Suprapubic skin (tissue), 4 donors: ENCODE measurements around the gene C2orf68. TPM values are rescaled to one million over a fixed set of nuclear protein-coding genes. Genes with fewer than 3 reads are reported as not detected.
"Not testable (repeated sequence)": the region's sequence is repeated elsewhere in the genome, so short reads cannot be mapped to it uniquely, and the experiment has no call there.

ENCODE experiments used
- DNase-seq, 2 donors: peaks; one replicate each; pipeline ENCODE4 v3.0.0-alpha.2; 2019; ENCODE audit warnings: low spot score in 2 of 2
- H3K27ac ChIP-seq: fragments of 200-600 bp; sonication (generic); one replicate; pipeline ENCODE4 v1.5.1; 2019
- H3K27me3 ChIP-seq: fragments of 200-600 bp; sonication (generic); one replicate; pipeline ENCODE4 v1.5.1; 2019
- H3K36me3 ChIP-seq: fragments of 200-600 bp; sonication (generic); one replicate; pipeline ENCODE4 v1.5.1; 2019
- H3K4me1 ChIP-seq: fragments of 200-600 bp; sonication (generic); one replicate; pipeline ENCODE4 v1.5.1; 2019
- H3K4me3 ChIP-seq: fragments of 200-600 bp; sonication (generic); one replicate; pipeline ENCODE4 v1.5.1; 2019; ENCODE audit warnings: mild to moderate bottlenecking
- H3K9me3 ChIP-seq: fragments of 200-600 bp; sonication (generic); one replicate; pipeline ENCODE4 v1.5.1; 2019
- CTCF ChIP-seq, 2 donors: fragments of 200-600 bp in 1 of 2; fragments of 450-650 bp in 1 of 2; sonication (generic) in 1 of 2; IDR thresholded peaks; one replicate each; pipeline ENCODE4 v1.5.1; 2016 to 2019; ENCODE audit warnings: antibody characterized with exemption in 2 of 2, mild to moderate bottlenecking in 1 of 2, moderate library complexity in 1 of 2
- EP300 ChIP-seq: sonication (generic); formaldehyde crosslinking; IDR thresholded peaks from one replicate; pipeline ENCODE4 v1.6.1; 2017; ENCODE audit warnings: antibody characterized with exemption
- POLR2A ChIP-seq, 2 donors: fragments of 450-650 bp; IDR thresholded peaks; one replicate each; pipeline ENCODE4 v1.6.1; 2017; ENCODE audit warnings: antibody characterized with exemption in 2 of 2, mild to moderate bottlenecking in 2 of 2, moderate library complexity in 2 of 2
- POLR2AphosphoS5 ChIP-seq, 3 donors: sonication (generic); formaldehyde crosslinking; IDR thresholded peaks; one replicate each; pipeline ENCODE4 v1.6.1; 2017; ENCODE audit warnings: antibody characterized with exemption in 3 of 3
- WGBS: methylation state at CpG from one replicate; pipeline ENCODE4 v1.1.5; 2018; 5-methylcytosine and 5-hydroxymethylcytosine counted together
- total RNA-seq, 4 donors: library from RNA; depleted of rRNA; stranded (reverse); fragments of >200 nt; gene quantifications; one replicate each; pipeline ENCODE4 v1.1.0, GENCODE V29; 2016

Gene C2orf68
- total RNA-seq, 4 donors from 2014 or later = 15.8 to 28.1 (median 18.3) TPM

DNA sequence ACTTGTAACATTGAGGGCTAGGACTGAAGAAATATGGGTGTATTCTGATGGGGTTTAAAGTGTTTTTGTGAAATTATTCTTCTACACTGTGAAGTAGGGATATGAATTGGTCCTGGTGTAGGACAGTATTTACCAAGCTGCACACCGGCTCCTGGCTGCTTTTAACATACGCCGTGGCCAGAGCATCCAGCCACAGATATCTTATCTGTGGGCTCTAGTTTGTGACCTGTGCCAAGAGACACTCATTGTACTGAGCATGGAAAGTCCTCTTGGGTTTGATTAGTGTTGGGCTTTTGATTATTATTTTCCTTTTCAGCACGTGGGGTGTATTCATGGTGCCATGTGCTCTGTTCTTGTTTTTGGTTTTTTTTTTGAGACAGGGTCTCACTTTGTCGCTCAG lies 12.1 kb upstream of the C2orf68 start:
- Histone ChIP-seq H3K9me3 (no peaks in the 10 kb centered on the region), H3K4me3 (no peak overlapping the region), H3K4me1 (peaks cover 6% of the 10 kb centered on the region), H3K36me3 (peaks cover 87% of the 10 kb centered on the region), H3K27ac (no peak overlapping the region), H3K27me3 (no peaks in the 10 kb centered on the region)
- 86% methylated on average over 5 of the region's 5 CpGs for WGBS
- TF ChIP-seq CTCF (IDR thresholded peaks at IDR 0.05) (no peak), POLR2AphosphoS5 (IDR thresholded peaks at IDR 0.05) (no peak), POLR2A (IDR thresholded peaks at IDR 0.05) (no peak), EP300 (no peak)
- DNase-seq = peak in 1 of 2 donors; percentile 9

- WGBS = 100% methylated on average over 1 of the region's 1 CpG
- no peak overlapping the region for H3K4me3 ChIP-seq
- peaks cover 24% of the 10 kb centered on the region for H3K4me1 ChIP-seq
- no peak for TF ChIP-seq POLR2A (IDR thresholded peaks at IDR 0.05)
- TF ChIP-seq CTCF (IDR thresholded peaks at IDR 0.05) = no peak
- H3K9me3 ChIP-seq = no peaks in the 10 kb centered on the region
- no peak overlapping the region for H3K27ac ChIP-seq
- peaks cover 60% of the 10 kb centered on the region for H3K36me3 ChIP-seq
- peak in 1 of 2 donors; percentile 6 for DNase-seq
- no peaks in the 10 kb centered on the region for H3K27me3 ChIP-seq
These were observed 9.5 kb upstream of the C2orf68 start for GRCh38 chr2:85621338-85621737.

DNA sequence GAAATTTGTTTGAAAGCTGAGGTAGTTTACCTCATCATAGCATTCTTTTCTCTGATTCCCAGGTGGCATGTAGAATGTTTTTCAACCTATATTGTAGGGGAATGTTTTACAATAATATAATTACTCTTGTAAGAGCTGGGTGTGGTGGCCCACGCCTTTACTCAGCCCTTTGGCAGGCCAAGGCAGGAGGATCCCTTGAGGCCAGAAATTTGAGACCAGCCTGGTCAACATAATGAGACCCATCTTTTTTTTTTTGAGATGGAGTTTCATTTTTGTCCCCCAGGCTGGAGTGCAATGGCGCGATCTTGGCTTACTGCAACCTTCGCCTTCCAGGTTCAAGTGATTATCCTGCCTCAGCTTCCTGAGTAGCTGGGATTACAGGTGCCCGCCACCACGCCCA lies 7.8 kb upstream of the C2orf68 start:
- Histone ChIP-seq H3K27me3 (no peaks in the 10 kb centered on the region), H3K9me3 (no peaks in the 10 kb centered on the region), H3K4me1 (peaks cover 28% of the 10 kb centered on the region), H3K27ac (no peak overlapping the region), H3K36me3 (peaks cover 43% of the 10 kb centered on the region), H3K4me3 (no peak overlapping the region)
- peak in 1 of 2 donors; percentile 17 for DNase-seq
- WGBS = 79% methylated on average over 6 of the region's 6 CpGs
- TF ChIP-seq EP300 = no peak
- TF ChIP-seq POLR2A (IDR thresholded peaks at IDR 0.05) = no peak
- TF ChIP-seq CTCF (IDR thresholded peaks at IDR 0.05) = no peak
- TF ChIP-seq POLR2AphosphoS5 (IDR thresholded peaks at IDR 0.05) = no peak

DNA sequence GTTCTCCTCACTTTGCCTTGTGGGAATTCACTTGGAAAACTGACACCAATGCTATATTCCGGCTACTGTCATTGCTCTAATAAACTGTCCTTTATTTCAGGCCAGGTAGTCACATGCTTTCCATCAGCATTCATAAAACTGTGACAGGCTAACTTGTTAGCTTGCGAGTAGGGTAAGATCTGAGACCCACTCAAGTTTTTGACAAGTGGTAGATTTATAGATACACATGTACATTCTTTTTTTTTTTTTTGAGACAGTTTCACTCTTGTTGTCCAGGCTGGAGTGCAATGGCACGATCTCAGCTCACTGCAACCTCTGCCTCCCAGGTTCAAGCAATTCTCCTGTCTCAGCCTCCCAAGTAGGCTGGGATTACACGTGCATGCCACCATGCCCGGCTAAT lies 5.9 kb upstream of the C2orf68 start:
- not testable (repeated sequence) for H3K4me3 ChIP-seq, H3K27me3 ChIP-seq, H3K9me3 ChIP-seq, H3K27ac ChIP-seq, DNase-seq
- 94% methylated on average over 5 of the region's 5 CpGs for WGBS
- H3K36me3 ChIP-seq = peaks cover 26% of the 10 kb centered on the region
- peaks cover 28% of the 10 kb centered on the region for H3K4me1 ChIP-seq

DNA sequence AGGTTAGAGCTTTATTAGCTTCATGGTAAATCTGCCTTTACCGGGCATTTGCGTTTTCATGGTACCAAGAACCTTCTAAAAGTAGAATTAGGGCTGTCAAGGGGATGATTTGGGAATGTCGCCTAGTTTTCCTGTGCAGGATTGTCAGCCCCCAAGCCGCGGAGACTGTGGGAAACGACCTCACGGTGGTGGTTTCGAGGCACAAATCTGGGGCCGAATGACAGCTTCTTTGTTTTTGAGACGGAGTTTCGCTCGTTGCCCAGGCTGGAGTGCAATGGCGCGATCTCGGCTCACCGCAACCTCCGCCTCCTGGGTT lies 3.5 kb upstream of the C2orf68 start:
- 81% methylated on average over 13 of the region's 17 CpGs for WGBS
- TF ChIP-seq EP300 = no peak
- Histone ChIP-seq H3K4me3 (peak overlapping the region; percentile 79), H3K27ac (no peak overlapping the region), H3K4me1 (peaks cover 43% of the 10 kb centered on the region), H3K36me3 (peaks cover 3% of the 10 kb centered on the region), H3K27me3 (no peaks in the 10 kb centered on the region), H3K9me3 (no peaks in the 10 kb centered on the region)
- no peak for DNase-seq

DNA sequence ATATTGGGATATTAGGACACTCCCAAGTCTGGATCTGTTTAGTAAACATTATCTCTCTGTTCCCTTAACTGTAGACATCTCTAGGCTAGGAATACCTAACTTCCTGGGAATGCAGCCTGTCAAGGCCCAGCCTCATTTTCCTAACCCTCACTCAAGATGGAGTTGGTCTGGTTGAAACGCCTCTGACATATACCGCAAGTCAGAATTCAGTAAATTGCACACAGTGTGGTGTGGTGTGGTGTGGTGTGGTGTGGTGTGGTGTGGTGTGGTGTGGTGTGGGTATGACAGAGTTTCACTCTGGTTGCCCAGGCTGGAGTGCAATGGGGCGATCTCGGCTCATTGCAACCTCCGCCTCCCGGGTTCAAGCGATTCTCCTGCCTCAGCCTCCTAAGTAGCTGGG lies 2.9 kb upstream of the C2orf68 start:
- H3K9me3 ChIP-seq, DNase-seq, H3K4me3 ChIP-seq, H3K27ac ChIP-seq, H3K27me3 ChIP-seq, H3K36me3 ChIP-seq: not testable (repeated sequence)
- peaks cover 49% of the 10 kb centered on the region for H3K4me1 ChIP-seq
- 89% methylated on average over 7 of the region's 7 CpGs for whole genome bisulfite sequencing

DNA sequence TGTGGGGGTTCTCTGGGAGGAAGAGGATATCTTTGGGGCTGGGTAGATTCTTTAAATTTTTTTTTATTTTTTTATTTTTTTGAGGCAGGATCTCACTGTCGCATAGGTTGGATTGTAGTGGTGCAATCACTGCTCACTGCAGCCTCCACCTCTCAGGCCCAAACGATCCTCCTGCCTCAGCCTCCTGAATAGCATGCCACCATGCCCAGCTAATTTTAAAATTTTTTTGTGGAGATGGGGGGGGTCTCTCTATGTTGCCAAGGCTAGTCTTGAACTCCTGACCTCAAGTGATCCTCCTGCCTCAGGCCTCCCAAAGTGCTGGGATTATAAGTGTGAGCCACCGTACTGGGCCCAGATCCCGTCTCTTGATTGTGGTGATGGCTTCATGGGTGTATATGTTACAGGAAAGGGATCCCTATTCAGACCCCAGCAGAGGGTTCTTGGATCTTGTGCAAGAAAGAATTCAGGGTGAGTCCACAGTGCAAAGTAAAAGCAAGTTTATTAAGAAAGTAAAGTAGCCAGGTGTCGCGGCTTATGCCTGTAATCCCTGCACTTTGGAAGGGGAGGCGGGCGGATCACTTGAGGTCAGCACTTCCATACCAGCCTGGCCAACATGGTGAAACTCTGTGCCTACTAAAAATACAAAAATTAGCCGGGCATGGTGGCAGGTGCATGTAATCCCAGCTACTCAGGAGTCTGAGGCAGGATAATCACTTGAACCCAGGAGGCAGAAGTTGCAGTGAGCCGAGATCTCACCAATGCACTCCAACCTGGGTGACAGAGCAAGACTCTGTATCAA lies 2.0 kb upstream of the C2orf68 start:
- DNase-seq = no peak
- no peak overlapping the region for H3K27ac ChIP-seq
- H3K9me3 ChIP-seq = no peaks in the 10 kb centered on the region
- peaks cover 8% of the 10 kb centered on the region for H3K36me3 ChIP-seq
- no peak overlapping the region for H3K4me3 ChIP-seq
- H3K27me3 ChIP-seq = no peaks in the 10 kb centered on the region
- no peak for TF ChIP-seq POLR2AphosphoS5 (IDR thresholded peaks at IDR 0.05)
- TF ChIP-seq CTCF (IDR thresholded peaks at IDR 0.05) = no peak
- TF ChIP-seq EP300 = no peak
- no peak for TF ChIP-seq POLR2A (IDR thresholded peaks at IDR 0.05)
- H3K4me1 ChIP-seq = peaks cover 50% of the 10 kb centered on the region
- WGBS = 83% methylated on average over 10 of the region's 10 CpGs
